ENCODE results near the gene RXRA.

Gene RXRA

DNA sequence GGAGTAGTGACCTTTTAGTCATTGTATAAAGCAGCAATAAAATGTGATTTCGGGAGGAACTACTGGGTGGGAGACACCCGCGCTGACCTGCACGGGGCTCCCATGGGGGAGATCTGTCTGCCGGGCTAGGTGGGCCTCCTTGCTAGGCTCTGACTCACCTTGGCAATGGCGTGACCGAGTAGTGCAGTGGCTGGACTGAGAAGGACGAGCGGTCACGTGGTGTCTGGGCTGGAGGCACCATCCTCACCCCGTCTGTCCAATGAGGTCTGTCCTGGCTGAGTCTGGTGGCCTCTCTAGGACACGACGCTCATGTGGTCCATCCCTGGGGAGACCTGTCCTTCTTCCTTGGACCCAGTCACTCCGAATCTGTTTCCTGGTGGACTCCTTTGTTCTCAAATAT, 151.7 kb downstream of the RXRA start:
- DNase-seq = no peak

DNA sequence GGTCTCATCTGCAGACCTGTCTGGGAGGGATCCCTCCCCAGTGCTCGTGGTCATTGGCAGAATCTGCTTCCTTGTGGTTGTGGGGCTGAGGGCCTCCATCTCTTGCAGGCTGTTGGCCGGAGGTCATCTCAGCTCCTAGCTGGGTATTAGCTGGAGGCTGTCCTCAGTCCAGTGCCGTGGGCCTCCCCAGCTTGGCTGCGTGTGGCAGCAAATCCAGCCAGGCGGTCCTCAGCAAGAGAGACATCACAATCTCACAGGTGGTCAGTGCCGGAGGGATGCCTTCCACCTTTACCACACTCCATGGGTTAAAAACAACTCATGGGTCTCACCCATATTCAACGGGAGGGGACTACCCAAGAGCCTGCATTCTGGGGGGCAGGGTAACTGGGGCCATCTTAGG, 155.5 kb downstream of the RXRA start:
- no peak for DNase-seq

DNA sequence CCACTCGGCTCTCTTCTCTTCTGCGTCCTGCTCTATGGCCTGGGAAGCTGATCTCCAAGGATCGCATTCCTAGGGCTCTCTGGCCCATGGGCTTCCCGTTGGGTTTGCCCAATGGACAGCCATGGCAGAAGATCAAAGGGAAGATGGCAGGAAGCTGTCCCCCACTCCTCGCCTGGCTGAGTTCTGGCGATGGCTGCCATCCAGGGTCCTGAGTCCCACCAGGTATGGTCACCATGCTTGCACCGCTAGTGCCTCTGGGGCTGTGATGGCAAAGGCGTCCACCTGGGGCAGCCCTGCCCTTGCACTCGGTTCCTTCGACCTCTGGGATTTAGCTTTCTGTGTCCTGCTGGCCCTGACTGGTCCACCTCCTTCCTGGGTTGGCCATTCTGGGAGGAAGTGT, 156.0 kb downstream of the RXRA start:
- no peak for DNase-seq

DNA sequence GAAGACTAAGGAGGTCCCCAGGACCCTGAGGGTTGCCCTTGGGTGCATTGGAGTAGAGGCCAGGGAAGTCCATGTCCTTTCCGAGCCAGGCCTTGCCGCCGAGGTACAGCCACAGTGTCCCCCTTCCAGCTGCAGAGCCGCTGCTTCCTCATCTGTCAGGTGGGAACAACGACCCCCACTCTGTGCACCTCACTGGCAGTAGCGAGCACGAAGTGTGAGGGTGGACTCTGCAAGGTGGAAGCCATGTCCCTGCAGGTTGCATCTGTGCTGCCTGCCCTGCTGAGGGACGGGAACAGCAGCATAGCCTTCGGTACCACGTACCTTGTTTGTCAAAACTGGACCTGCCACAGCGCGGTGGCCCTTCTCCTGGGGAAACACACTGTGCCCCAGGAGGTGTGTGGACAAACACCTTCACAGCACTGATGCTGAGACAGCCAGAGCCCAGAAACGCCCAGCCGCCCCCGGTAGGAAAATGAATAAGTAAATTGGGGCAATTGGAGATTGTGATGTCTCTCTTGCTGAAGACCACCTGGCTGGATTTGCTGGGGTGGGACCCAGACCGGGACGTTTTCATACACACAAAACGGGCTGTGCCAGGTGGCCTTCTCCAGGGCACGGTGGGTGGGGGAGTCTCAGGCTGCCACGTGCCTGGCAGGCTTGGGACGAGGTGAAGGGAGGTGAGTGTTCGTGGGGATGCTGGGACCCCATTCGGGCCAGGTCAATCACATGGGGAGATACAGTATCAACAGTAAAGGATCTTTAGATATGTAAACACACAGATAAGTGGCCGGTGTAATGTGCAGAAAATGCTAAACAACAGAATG, 157.3 kb downstream of the RXRA start:
- no peak for DNase-seq

DNA sequence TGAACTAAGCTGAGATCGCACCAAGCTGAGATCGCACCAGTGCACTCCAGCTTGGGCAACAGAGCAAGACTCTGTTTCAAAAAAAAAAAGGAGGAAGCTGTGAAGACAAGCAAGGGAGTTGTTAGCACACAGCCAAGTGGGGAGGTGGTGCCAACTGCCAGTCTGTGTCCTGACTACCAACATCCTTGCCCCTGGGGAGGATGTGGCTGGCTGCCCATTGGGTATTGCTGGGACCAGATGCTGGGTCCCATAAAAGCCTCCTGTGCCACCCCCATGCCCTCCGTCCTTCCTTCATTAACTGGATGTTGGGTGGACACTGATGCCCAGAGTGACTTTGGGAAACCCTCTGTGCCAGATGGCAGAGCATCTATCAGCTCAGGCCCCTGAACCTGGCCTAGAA, 158.2 kb downstream of the RXRA start:
- no peak for DNase-seq

GRCh38 chr9:134485653-134486052, 159.4 kb downstream of the RXRA start:
- no peak for DNase-seq

DNA sequence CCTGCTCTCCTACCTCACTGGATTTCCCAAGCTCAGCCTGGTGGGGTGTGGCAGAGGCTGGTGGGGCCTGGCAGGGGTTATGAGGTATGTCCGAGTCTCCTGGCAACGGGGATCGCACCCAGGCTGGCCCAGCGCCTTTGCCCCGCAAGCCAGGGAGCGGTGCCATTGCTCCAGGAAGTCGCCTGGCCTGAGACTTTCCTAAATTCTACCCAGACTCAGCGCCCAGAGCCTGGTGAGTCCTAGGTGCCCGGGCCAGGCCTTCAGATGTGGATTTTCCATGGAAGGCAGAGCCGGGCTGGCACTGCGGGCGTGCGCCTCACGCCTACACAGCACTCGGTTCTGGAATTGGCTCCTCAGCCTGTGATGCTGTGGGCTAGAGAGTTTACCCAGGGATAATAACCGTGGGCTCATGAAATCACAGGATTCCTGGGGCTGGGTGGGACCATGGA, 159.9 kb downstream of the RXRA start:
- DNase-seq = no peak

- no peak for DNase-seq
These were observed 160.3 kb downstream of the RXRA start for GRCh38 chr9:134486596-134486995.

Measured in NCI-H146 (cell line).